WTC11 (cell line): ENCODE measurements around the gene RGS7.

Experiments used
- CREM ChIP-seq: sonication (generic); formaldehyde crosslinking; IDR thresholded peaks from 2 replicates; pipeline ENCODE4 v1.8.1; 2022; ENCODE audit warnings: mild to moderate bottlenecking, missing genetic modification reagents, moderate library complexity
- CTCF ChIP-seq: fragments of 200-600 bp; IDR thresholded peaks from 2 replicates; pipeline ENCODE4 v1.8.0; 2022; ENCODE audit warnings: antibody characterized with exemption
- SMAD4 ChIP-seq: sonication (generic); formaldehyde crosslinking; IDR thresholded peaks from 2 replicates; pipeline ENCODE4 v1.8.0; 2022; ENCODE audit warnings: mild to moderate bottlenecking, missing genetic modification reagents
- ZNF138 ChIP-seq: sonication (generic); formaldehyde crosslinking; conservative IDR thresholded peaks from 2 replicates; pipeline ENCODE4 v1.8.1; 2022; ENCODE audit warnings: mild to moderate bottlenecking, moderate library complexity, missing genetic modification reagents

GRCh38 chr1:240878631-240879030 lies 478.4 kb downstream of the RGS7 start:
- no peak for TF ChIP-seq CTCF
- TF ChIP-seq SMAD4 (CRISPR knock-in tag), result no peak
- no peak for TF ChIP-seq CREM (CRISPR knock-in tag)
- no peak for TF ChIP-seq ZNF138 (CRISPR knock-in tag)
